ENCODE data around the gene PLA2G4E.

GRCh38 chr15:41948490-41948889, 72.4 kb downstream of the PLA2G4E start:
- no peak for TF ChIP-seq CTCF (IDR thresholded peaks at IDR 0.05)
- TF ChIP-seq POLR2A (IDR thresholded peaks at IDR 0.05): no peak
